SIG-M5 treated with dmso at 0.1 percent for 504 hours (cell line): ENCODE results near the gene KCNE4.

ENCODE experiments used
- DNase-seq: peaks from one replicate; lab custom pipeline; 2025; ENCODE audit not compliant: unreplicated experiment; lab: John Stamatoyannopoulos, UW

The KCNE4 gene

GRCh38 chr2:223040527-223040926 lies 11.5 kb upstream of the KCNE4 start:
- DNase-seq = no peak

GRCh38 chr2:223041527-223042109 lies 10.4 kb upstream of the KCNE4 start:
- no peak for DNase-seq

GRCh38 chr2:223042284-223042683 lies 9.7 kb upstream of the KCNE4 start:
- DNase-seq = no peak

- DNase-seq = no peak
Observed at GRCh38 chr2:223042704-223043118, 9.3 kb upstream of the KCNE4 start.

GRCh38 chr2:223043164-223043941 lies 8.6 kb upstream of the KCNE4 start:
- peak; percentile 17 for DNase-seq

GRCh38 chr2:223044092-223044836 lies 7.7 kb upstream of the KCNE4 start:
- no peak for DNase-seq

- DNase-seq = no peak
Observed at GRCh38 chr2:223044916-223045700, 6.9 kb upstream of the KCNE4 start.

- DNase-seq = no peak
Observed at GRCh38 chr2:223046470-223047040, 5.4 kb upstream of the KCNE4 start.

GRCh38 chr2:223047260-223047761 lies 4.7 kb upstream of the KCNE4 start:
- DNase-seq = no peak

- no peak for DNase-seq
Observed at GRCh38 chr2:223048519-223048918, 3.5 kb upstream of the KCNE4 start.

GRCh38 chr2:223049356-223049755 lies 2.6 kb upstream of the KCNE4 start:
- no peak for DNase-seq

GRCh38 chr2:223050188-223050587 lies 1.8 kb upstream of the KCNE4 start:
- DNase-seq = no peak

GRCh38 chr2:223050900-223051504 lies 988 bp upstream of the KCNE4 start:
- DNase-seq = no peak

GRCh38 chr2:223052548-223053483 lies 826 bp downstream of the KCNE4 start:
- DNase-seq = no peak

GRCh38 chr2:223053484-223054192 lies 1.6 kb downstream of the KCNE4 start:
- DNase-seq = no peak

- no peak for DNase-seq
Observed at GRCh38 chr2:223054193-223054781, 2.3 kb downstream of the KCNE4 start.

GRCh38 chr2:223055140-223055539 lies 3.1 kb downstream of the KCNE4 start:
- no peak for DNase-seq

GRCh38 chr2:223055836-223056235 lies 3.8 kb downstream of the KCNE4 start:
- DNase-seq = no peak
